MM.1S (cell line): ENCODE measurements around the gene ATE1.

ENCODE experiments used
- DNase-seq: peaks from one replicate; pipeline ENCODE4 v3.0.0-alpha.2; 2015
- H2AFZ ChIP-seq: fragments of 300-600 bp; sonication (generic); 2 replicates; pipeline ENCODE4 v1.6.0; 2016; ENCODE audit warnings: antibody characterized with exemption, low read length
- H3F3A ChIP-seq: fragments of 300-600 bp; sonication (generic); 2 replicates; pipeline ENCODE4 v1.6.1; 2016; ENCODE audit warnings: mild to moderate bottlenecking, antibody characterized with exemption, low read length, moderate library complexity, mixed read lengths; ENCODE audit not compliant: insufficient read depth
- H3K27ac ChIP-seq: fragments of 300-600 bp; sonication (generic); 2 replicates; pipeline ENCODE4 v1.5.1; 2016; ENCODE audit warnings: mild to moderate bottlenecking, low read length
- H3K27me3 ChIP-seq: fragments of 300-600 bp; sonication (generic); replicated peaks from 2 replicates; pipeline ENCODE4 v1.6.0; 2016; ENCODE audit warnings: low read length; ENCODE audit not compliant: insufficient read depth
- H3K36me3 ChIP-seq: fragments of 300-600 bp; sonication (generic); replicated peaks from 2 replicates; pipeline ENCODE4 v1.6.1; 2016; ENCODE audit warnings: mild to moderate bottlenecking, low read length, mixed read lengths; ENCODE audit not compliant: insufficient read depth
- H3K4me1 ChIP-seq: fragments of 300-600 bp; sonication (generic); 2 replicates; pipeline ENCODE4 v1.6.1; 2016; ENCODE audit warnings: low read length, mixed read lengths
- H3K4me2 ChIP-seq: fragments of 300-600 bp; sonication (generic); 2 replicates; pipeline ENCODE4 v1.6.0; 2016; ENCODE audit warnings: low read depth, low read length
- H3K4me3 ChIP-seq: fragments of 300-600 bp; sonication (generic); 2 replicates; pipeline ENCODE4 v1.5.1; 2016; ENCODE audit warnings: low read length, mixed read lengths
- H3K79me2 ChIP-seq: fragments of 300-600 bp; sonication (generic); 2 replicates; pipeline ENCODE4 v1.6.1; 2016; ENCODE audit warnings: mixed run types, low read length, mixed read lengths
- H3K9ac ChIP-seq: fragments of 300-600 bp; sonication (generic); 2 replicates; pipeline ENCODE4 v1.6.1; 2016; ENCODE audit warnings: low read length, mixed read lengths
- H3K9me2 ChIP-seq: fragments of 300-600 bp; sonication (generic); replicated peaks from 2 replicates; pipeline ENCODE4 v1.6.1; 2016; ENCODE audit warnings: mild to moderate bottlenecking, low read length, mixed read lengths; ENCODE audit not compliant: insufficient read depth
- H3K9me3 ChIP-seq: fragments of 300-600 bp; sonication (generic); replicated peaks from 2 replicates; pipeline ENCODE4 v1.6.1; 2016; ENCODE audit warnings: mild to moderate bottlenecking, low read length, mixed read lengths; ENCODE audit not compliant: insufficient read depth
- H4K20me1 ChIP-seq: fragments of 300-600 bp; sonication (generic); 2 replicates; pipeline ENCODE4 v1.6.1; 2016; ENCODE audit warnings: mild to moderate bottlenecking, low read length, moderate library complexity, mixed read lengths; ENCODE audit not compliant: insufficient read depth
- EZH2 ChIP-seq: fragments of 300-600 bp; sonication (generic); optimal IDR thresholded peaks from 2 replicates; pipeline ENCODE3; 2017; ENCODE audit warnings: low read depth, mild to moderate bottlenecking, antibody characterized with exemption, low read length, mixed read lengths
- EZH2phosphoT487 ChIP-seq: fragments of 300-600 bp; sonication (generic); IDR thresholded peaks from 2 replicates; pipeline ENCODE4 v1.6.1; 2018; ENCODE audit warnings: antibody characterized with exemption, low read length
- TF ChIP-seq, protein P1 (sequence below): fragments of 300-600 bp; sonication (generic); IDR thresholded peaks from 2 replicates; pipeline ENCODE4 v1.5.1; 2016; ENCODE audit warnings: antibody characterized with exemption, low read length, mixed read lengths

The ATE1 gene

DNA sequence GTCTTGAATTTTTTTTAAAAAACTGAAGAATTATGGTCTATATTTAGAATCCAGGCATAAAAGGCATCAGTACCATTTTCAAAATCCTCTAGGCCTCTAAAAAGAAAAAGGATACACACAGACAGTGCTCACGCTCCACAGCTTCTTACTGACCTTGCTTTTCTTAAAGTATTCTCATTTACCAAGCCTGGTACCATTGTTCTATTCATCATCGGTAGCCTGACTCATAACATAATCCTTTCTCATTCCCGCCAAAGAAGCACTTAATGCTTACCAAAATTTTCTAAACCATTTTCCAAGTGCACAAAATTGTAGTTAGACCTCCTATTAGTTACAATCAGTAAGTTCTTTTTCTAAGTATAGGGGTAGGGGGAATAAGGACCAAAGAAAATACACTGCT is 54.6 kb downstream of the ATE1 start:
- Histone ChIP-seq H3K4me1 (no peaks in the 10 kb centered on the region), H3K9me3 (no peaks in the 10 kb centered on the region), H3K36me3 (no peaks in the 10 kb centered on the region; the same call in 1 of the 2 replicates), H4K20me1 (no peaks in the 10 kb centered on the region), H3K4me2 (no peak overlapping the region), H3K27ac (no peak overlapping the region), H3K27me3 (no peaks in the 10 kb centered on the region), H2AFZ (no peak overlapping the region), H3F3A (no peaks in the 10 kb centered on the region), H3K4me3 (no peak overlapping the region), H3K79me2 (no peaks in the 10 kb centered on the region), H3K9me2 (no peaks in the 10 kb centered on the region), H3K9ac (no peak overlapping the region)
- DNase-seq = no peak
- TF ChIP-seq EZH2 (no peak), EZH2phosphoT487 (no peak)
- TF ChIP-seq, protein P1, sequence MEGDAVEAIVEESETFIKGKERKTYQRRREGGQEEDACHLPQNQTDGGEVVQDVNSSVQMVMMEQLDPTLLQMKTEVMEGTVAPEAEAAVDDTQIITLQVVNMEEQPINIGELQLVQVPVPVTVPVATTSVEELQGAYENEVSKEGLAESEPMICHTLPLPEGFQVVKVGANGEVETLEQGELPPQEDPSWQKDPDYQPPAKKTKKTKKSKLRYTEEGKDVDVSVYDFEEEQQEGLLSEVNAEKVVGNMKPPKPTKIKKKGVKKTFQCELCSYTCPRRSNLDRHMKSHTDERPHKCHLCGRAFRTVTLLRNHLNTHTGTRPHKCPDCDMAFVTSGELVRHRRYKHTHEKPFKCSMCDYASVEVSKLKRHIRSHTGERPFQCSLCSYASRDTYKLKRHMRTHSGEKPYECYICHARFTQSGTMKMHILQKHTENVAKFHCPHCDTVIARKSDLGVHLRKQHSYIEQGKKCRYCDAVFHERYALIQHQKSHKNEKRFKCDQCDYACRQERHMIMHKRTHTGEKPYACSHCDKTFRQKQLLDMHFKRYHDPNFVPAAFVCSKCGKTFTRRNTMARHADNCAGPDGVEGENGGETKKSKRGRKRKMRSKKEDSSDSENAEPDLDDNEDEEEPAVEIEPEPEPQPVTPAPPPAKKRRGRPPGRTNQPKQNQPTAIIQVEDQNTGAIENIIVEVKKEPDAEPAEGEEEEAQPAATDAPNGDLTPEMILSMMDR = no peak

DNA sequence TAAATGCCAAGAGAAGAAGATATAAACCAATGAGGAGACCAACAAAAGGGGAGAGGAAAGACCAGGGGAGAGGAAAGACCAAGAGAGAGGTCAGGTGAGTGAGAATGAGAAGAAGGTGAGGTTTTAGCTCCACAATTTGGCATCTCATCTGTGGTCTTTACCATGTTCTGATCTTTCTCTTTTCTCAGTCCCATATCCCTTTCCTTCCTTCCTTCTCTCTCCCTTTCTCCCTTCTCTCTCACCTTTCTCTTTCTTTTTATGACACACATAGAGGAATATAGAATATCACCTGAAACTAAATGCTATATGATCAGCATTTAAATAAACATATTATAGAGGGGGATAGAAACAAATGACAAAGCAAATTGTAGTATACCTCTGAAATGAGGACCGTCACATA is 57.4 kb downstream of the ATE1 start:
- Histone ChIP-seq H3K9ac (no peak overlapping the region), H3K79me2 (no peaks in the 10 kb centered on the region), H4K20me1 (no peaks in the 10 kb centered on the region), H3K4me2 (no peak overlapping the region), H3K27me3 (no peaks in the 10 kb centered on the region), H2AFZ (no peak overlapping the region), H3F3A (no peaks in the 10 kb centered on the region), H3K27ac (no peak overlapping the region), H3K9me3 (no peaks in the 10 kb centered on the region), H3K9me2 (no peaks in the 10 kb centered on the region), H3K36me3 (no peaks in the 10 kb centered on the region; the same call in 1 of the 2 replicates), H3K4me1 (no peaks in the 10 kb centered on the region), H3K4me3 (no peak overlapping the region)
- DNase-seq = no peak
- TF ChIP-seq EZH2phosphoT487 (no peak), EZH2 (no peak)
- TF ChIP-seq, protein P1 = no peak

DNA sequence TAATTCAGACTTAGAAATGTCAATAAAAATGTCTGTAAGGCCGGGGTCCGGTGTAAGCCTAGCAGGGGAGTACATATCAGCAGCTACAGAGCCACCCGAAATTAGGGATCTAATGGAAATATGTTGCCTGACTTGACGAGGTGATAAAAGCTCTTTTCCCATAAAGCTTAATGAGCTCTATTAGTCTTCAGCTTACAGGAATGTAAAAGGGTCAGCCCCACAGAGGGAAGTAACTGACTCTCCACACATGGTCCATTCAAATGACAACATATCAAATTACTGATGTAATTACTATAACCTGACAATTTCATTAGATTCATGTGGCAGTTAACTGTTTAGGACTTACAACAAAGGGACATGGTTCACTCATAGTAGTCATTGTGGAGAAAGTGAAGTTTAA is 62.3 kb downstream of the ATE1 start:
- Histone ChIP-seq H3K9ac (no peak overlapping the region), H3K9me3 (no peaks in the 10 kb centered on the region)

More for the DNA sequence above, 62.3 kb downstream of the ATE1 start:
- Histone ChIP-seq H3K27ac (no peak overlapping the region), H3K4me3 (no peak overlapping the region), H4K20me1 (no peaks in the 10 kb centered on the region), H3F3A (no peaks in the 10 kb centered on the region), H3K27me3 (no peaks in the 10 kb centered on the region), H3K79me2 (no peaks in the 10 kb centered on the region), H2AFZ (no peak overlapping the region), H3K4me2 (no peak overlapping the region), H3K9me2 (no peaks in the 10 kb centered on the region), H3K4me1 (no peaks in the 10 kb centered on the region), H3K36me3 (no peaks in the 10 kb centered on the region; the same call in 1 of the 2 replicates)
- DNase-seq = no peak
- TF ChIP-seq, protein P1 = no peak
- no peak for TF ChIP-seq EZH2phosphoT487
- TF ChIP-seq EZH2 = no peak
